Epithelial cell of proximal tubule (primary cell): ENCODE results near the gene EMX2. TPM values are rescaled to one million over a fixed set of nuclear protein-coding genes. Genes with fewer than 3 reads are reported as not detected.
"Not testable (repeated sequence)": the region's sequence is repeated elsewhere in the genome, so short reads cannot be mapped to it uniquely, and the experiment has no call there.

Source experiments
- DNase-seq: peaks from one replicate; pipeline ENCODE4 v3.0.0-alpha.2; 2011; ENCODE audit warnings: low read depth
- H3K4me3 ChIP-seq: 2 replicates; pipeline ENCODE4 v1.5.1; 2011; ENCODE audit warnings: low read depth, mild to moderate bottlenecking, low read length
- total RNA-seq: library from RNA; depleted of rRNA; stranded (reverse); fragments of >200 nt; gene quantifications from 2 replicates; pipeline ENCODE4 v1.2.3, GENCODE V29; 2015
- TF ChIP-seq, protein P1 (sequence below): conservative IDR thresholded peaks from 2 replicates; pipeline ENCODE4 v1.5.1; 2012; ENCODE audit warnings: low read depth, mild to moderate bottlenecking, low read length

Gene EMX2
- total RNA-seq, 1 donor from 2014 or later = 10.7 TPM

DNA sequence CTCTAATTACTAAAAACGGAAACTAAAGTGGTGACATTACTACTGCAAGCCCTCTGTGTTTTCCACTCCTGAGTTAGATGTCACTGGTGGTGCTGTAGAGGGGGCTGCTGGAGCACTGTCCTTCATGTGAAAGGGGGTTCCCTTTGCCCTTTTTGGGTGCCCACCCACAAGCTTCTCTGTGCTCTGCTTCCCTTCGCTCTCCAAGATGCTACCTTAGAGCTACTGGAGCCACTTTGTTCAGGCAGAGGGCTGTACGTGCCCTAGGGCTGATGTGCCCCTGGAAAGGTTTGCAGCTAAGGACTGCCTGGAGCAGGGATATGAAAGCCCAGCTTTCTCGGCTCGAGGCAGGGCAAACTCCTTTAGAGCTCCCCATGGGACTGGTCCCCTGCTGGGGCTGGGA, 28.3 kb downstream of the EMX2 start:
- no peak for DNase-seq
- H3K4me3 ChIP-seq = no peak overlapping the region
- TF ChIP-seq, protein P1, sequence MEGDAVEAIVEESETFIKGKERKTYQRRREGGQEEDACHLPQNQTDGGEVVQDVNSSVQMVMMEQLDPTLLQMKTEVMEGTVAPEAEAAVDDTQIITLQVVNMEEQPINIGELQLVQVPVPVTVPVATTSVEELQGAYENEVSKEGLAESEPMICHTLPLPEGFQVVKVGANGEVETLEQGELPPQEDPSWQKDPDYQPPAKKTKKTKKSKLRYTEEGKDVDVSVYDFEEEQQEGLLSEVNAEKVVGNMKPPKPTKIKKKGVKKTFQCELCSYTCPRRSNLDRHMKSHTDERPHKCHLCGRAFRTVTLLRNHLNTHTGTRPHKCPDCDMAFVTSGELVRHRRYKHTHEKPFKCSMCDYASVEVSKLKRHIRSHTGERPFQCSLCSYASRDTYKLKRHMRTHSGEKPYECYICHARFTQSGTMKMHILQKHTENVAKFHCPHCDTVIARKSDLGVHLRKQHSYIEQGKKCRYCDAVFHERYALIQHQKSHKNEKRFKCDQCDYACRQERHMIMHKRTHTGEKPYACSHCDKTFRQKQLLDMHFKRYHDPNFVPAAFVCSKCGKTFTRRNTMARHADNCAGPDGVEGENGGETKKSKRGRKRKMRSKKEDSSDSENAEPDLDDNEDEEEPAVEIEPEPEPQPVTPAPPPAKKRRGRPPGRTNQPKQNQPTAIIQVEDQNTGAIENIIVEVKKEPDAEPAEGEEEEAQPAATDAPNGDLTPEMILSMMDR = no peak

DNA sequence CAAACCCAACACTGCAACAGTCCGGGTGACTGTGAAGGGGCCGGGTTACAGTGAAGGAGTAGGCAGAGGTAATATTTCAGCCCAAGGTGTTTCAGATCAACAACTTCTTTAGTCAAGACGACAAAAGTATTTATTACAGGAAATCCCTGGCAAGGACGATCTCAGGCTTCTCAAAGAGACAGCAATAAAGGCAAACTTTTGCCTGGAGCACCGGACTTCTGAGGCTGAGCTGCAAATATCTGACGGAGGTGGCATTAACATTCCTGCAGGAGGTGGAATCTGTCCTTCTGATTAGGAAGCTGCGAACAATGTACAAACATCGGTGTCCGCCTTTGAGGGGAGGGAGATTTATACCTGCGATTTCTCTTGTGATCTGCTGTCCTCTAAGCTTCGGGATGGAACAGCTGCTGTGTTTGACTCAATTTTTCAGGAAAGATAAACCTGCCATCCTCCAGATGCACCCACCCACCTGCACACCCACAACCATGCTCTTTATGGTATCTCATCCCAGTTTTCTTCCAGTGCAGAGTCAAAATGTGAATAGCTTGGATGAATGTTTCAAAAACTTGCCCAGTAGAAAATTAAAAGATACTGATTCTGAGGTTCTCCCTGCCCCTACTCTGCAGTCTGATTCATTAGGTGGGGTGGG, 32.1 kb downstream of the EMX2 start:
- DNase-seq = no peak
- no peak overlapping the region for H3K4me3 ChIP-seq
- TF ChIP-seq, protein P1 = no peak

DNA sequence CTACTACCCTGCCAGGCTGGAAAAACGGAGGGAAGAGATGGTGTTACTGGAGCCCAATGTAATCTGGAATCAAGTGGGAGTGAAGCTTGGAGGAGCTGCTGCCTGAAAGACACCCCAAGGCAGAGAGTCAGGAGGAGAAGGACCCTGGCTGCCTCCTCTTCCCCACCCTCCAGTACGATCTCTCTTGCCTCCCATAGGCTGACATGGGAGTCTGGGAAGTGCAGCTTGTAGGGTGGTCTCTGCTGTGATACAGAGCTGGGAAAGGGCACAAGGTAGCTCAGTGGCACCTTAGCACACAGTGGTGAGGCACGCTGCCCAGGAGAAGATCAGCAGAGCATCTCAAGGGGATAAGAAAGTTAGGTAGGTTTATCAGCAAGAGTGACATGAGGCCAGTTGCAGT, 35.9 kb downstream of the EMX2 start:
- H3K4me3 ChIP-seq = no peak overlapping the region
- TF ChIP-seq, protein P1 = no peak
- no peak for DNase-seq

GRCh38 chr10:117578999-117579590, 36.5 kb downstream of the EMX2 start:
- TF ChIP-seq, protein P1 = no peak
- no peak overlapping the region for H3K4me3 ChIP-seq
- no peak for DNase-seq

GRCh38 chr10:117581961-117582360, 39.4 kb downstream of the EMX2 start:
- no peak for DNase-seq
- no peak overlapping the region for H3K4me3 ChIP-seq
- TF ChIP-seq, protein P1 = no peak

- not testable (repeated sequence) for H3K4me3 ChIP-seq, DNase-seq
Observed at GRCh38 chr10:117584831-117585230, 42.3 kb downstream of the EMX2 start.

DNA sequence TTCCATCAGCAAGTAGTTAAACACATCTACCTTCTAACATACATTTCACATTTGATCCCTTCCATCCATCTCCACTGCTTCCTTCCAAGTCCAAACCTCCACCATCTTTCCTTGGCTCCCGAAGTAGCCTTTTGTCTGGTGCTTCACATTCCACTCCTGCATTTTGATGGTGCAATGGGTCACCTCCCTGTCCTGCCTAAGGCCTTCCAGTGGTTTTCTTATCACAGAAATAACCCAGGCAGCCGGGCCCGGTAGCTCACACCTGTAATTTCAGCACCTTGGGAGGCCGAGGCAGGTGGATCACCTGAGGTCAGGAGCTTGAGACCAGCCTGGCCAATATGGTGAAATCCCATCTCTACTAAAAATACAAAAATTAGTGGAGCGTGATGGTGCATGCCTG, 44.5 kb downstream of the EMX2 start:
- no peak for DNase-seq
- TF ChIP-seq, protein P1 = no peak
- H3K4me3 ChIP-seq = no peak overlapping the region
